ENCODE results near the gene GBGT1. TPM values are rescaled to one million over a fixed set of nuclear protein-coding genes. Genes with fewer than 3 reads are reported as not detected.

Gene GBGT1
- total RNA-seq, 1 experiment from 2014 or later: 0.21 TPM

DNA sequence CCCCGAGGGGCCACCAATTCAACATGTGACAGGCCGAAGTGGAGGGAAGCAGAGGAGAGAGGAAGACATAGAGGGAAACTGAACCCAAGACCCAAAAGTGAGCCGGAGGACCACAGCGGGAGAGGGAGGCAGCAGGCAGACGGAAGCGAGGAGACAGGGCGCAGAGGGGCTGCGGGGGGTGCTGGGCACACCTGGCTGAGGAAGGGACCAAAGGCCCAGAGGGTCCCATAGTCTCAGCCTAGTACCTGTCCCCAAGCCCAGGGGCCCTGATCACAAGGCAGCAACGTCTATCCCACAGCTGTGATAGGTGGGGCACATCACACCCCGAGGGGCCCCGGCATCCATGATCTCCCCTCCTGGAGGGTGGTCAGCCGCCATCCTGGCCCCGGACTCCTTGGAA lies 35.6 kb downstream of the GBGT1 start:
- DNase-seq (ENCODE audit: low read depth): no peak

DNA sequence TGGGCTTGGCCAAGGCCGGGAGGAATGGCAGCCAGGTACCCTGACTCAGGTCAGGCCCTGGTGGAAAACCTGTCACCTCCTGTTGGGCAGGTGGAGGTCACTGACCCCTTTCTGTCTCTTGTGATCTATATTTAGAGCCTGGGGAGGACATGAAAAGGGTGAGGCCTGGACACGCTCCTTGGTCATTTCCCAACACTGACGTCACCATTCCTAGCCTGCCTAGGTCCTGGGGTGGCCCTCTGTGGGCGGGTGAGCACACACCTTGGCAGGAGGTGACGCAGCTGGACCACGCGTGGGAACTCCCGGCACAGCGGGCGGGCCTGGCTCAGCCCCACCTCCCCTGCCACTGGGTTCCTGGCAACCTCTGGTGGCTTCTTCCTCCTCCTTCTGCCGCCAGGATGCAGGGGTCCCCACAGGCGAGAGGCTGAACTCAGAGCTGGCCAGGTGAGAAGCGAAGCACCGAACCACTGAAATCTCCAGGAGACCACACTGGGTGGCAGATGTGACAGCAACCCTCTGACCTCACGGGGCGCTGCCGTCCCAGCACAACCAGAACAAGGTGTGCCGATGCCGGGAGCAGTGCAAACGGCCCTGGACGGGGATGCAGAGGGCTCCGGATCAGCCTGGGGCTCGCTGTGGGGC lies 36.3 kb downstream of the GBGT1 start:
- no peak for DNase-seq (ENCODE audit: low read depth)

DNA sequence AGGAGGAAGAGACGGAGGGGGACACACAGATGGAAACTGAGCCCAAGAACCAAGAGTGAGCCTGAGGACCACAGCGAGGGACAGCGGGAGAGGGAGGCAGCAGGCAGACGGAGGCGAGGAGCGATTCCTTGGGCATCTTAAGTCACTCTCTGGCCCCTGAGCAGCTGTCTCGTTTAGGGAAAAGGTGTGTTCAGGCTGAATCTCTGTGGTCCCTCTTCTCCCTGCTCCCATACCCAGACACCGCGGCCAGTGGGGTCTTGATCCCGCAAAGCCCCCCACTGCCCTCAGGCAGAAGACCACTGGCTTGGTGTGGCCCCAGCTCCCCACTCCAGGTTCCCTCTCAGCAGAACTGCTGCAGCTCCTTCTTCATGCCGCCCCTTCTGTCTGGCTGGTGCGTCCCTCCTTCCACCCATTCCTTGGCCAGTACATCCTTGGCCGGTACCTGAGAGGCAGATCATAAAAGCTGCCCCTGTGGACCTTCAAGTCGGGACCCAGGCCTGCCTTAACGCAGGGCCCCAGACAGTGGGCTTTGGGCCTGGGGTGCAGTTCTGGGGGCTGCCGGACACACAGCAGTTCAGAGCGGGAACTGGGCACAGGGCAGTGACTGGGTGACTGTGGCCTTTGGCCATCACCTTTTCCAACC lies 36.9 kb downstream of the GBGT1 start:
- DNase-seq (ENCODE audit: low read depth): no peak

DNA sequence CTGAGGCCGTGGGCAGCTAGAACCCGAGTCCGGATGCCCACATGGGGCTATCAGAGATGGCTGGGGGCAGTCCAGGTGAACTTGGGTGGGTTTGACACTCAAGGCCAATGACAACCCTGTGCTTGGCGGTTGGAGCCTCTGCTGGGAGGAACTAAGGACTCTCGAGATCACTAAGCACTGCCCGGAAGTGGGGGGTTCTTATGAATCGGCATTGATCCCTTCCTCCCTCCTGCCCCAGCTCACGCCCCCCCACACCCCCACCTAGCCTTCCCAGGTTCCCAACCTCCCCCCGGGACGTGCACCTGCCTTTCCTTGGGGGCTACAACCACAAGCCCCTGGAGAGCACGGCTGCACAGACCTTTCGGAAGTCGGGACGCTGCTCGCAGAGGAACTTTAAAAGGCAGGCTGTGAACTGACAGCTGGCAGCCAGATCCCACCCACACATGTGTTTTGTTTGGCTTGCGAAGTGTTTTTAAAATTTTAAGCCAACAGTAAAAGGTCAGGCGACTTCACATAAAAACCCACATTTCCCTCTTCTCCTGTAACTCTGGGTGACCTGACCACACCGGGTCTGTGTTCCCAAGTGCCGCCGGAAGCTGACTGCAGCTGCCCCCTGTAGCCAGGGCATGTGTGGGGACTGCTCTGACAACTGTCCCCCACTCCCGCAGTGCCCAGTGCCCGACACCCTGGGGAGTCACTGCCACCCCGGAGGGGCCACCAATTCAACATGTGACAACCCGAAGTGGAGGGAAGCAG lies 37.6 kb downstream of the GBGT1 start:
- no peak for DNase-seq (ENCODE audit: low read depth)

DNA sequence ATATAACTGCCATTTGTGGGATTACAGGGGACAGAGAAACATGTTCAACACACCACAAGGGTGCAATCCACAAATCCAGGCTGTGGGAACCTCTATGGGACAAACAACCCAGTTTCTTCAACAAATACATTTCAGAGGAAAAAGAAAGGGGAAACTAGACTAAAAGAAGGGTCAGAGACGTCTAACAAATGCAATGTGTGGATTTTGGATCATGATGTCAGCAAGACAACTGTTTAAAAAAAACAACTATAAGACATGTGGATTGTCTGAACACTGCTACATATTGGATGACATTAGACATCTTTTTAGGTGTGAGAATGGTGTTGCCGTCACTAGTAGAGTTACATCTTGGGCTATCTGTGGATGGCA lies 38.8 kb downstream of the GBGT1 start:
- no peak for DNase-seq (ENCODE audit: low read depth)

DNA sequence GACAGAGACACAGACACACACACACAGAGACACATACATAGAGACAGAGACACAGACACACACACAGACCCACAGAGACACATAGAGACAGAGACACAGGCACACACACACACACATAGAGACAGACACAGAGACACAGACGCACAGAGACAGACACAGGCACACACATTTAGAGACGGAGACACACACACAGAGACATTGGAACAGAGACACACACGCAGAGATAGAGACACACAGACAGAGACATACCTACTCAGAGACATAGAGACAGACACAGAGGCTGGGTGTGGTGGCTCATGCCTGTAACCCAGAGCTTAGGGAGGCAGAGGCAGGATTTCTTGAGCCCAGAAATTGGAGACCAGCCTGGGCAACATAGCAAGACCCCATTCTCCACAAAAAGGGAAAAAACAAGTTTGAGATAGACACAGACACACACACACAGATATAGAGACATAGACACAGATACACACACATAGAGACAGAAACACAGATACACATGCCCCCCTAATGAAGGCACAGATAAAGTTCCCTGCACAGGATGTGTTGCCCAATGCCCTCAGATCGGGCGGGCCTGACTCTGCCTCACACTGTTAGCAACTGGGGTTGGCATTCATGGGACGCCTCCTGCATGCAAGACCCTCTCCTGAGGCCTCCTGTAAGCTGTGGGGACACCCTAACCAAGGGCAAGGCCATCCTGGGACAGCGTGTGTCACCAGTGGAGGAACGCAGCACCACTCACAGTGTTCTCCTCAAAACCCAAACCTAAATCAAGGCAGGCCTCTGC lies 39.4 kb downstream of the GBGT1 start:
- DNase-seq (ENCODE audit: low read depth): no peak

DNA sequence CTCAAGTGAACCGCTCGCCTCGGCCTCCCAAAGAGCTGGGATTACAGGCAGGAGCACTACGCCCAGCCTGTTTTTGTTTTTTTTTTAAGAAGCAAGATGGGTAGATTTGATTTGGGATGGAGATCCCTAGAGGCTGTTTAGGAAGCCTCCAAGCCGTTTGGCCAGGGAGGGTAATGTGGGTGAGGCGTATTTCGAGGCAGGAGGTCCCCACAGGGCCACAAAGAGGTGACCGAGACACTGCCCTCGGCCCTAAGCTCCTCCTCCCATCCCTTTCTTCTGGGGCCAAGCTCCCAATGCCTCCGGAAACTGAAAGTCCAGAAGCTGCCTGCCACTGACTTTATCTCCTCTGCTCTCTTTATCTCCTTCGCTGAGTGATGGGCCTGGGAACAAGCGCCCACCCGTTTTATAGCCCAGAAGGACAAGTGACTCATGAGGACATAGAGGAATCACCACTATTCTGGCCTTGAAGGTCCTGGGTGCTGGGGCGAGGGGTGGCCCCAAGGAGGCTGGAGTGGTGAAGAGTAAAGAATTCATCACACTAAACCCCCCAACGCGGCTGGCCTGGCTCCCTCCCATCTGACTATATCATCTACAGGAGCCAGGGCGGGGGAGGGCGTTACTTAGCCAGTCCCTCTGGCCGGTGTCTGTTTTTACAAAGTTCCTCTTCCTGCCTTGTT lies 40.6 kb downstream of the GBGT1 start:
- DNase-seq (ENCODE audit: low read depth): no peak

DNA sequence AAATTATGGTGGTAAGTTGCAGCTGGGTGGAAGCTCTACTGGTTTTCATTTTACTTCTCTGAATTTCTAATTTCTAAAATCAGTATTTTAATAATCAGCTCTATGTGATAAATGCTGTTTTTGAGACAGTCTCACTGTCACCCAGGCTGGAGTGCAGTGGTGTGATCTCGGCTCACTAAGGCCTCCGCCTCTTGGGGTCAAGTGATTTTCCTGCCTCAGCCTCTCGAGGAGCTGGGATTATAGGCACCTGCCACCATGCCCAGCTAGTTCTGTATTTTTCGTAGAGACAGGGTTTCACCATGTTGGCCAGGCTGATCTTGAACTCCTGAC lies 41.1 kb downstream of the GBGT1 start:
- no peak for DNase-seq (ENCODE audit: low read depth)

DNA sequence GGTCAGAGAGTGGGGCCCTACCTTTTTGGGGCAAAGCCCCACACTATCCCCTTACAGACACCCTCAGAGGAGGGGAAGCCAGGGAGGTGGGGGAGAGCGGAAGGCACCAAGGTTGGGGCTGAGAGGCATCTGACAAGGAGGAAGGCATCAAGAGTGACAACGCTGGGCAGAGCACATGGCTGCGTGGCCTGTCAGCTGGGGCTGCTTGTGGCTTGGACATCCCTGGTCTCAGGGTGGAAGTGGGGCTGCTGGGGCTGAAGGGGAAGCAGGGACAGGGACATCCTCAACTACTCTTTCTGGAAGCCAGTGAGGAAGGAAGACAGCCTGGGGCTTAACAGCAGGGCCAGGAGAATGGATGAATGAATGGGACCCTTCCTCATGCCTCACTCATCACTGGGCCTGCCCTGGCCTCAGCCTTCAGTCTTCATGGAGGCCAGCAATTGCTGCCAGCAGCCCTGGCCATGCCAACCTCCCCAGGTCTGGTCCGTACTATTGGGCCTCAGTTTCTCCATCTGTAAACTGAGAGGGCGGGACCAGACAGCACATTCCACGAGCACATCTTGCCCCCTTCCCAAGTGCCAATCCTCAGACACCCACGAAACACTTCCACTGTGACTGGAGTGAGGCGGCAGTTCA lies 41.7 kb downstream of the GBGT1 start:
- no peak for DNase-seq (ENCODE audit: low read depth)

DNA sequence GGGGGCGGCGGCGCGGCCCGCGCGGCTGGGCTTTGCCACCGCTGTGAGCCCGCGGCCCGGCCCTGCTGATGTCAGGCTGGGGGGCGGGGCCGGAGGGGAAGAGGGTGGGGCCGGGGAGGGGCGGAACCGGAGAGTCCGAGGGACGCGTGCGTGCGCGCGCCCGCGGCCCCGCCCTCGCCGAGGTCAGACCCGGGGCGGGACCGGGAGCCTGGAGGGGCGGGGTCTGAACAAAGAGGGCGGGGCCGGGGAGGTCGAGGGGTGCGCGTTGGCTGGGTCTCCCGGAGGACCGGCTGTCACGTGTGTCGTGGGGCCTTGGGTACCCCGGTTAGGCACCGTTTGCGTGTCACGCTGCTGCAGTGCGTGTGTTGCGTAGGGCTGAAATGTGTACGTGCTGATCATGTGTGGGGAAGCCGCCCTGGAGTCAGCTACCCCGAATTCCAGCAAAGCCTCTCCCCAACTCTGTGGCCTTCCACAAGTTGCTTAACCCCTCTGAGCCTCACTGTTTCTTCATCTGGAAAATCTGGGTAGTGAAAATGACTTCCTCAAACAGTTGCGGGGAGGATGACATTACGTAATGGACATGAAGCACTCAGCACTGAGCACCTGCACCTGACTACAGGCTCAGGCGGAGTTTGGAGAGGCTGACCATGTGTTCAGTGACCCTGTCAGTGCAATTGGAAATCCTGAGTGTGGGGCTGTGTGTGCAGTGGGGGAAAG lies 42.4 kb downstream of the GBGT1 start, which contains the start of gene RALGDS:
Gene RALGDS, minus strand, starts transcription at position 43 of the 717 bp plus-strand sequence. CDS start 86 bp downstream, outside the sequence.
- DNase-seq (ENCODE audit: low read depth): no peak

DNA sequence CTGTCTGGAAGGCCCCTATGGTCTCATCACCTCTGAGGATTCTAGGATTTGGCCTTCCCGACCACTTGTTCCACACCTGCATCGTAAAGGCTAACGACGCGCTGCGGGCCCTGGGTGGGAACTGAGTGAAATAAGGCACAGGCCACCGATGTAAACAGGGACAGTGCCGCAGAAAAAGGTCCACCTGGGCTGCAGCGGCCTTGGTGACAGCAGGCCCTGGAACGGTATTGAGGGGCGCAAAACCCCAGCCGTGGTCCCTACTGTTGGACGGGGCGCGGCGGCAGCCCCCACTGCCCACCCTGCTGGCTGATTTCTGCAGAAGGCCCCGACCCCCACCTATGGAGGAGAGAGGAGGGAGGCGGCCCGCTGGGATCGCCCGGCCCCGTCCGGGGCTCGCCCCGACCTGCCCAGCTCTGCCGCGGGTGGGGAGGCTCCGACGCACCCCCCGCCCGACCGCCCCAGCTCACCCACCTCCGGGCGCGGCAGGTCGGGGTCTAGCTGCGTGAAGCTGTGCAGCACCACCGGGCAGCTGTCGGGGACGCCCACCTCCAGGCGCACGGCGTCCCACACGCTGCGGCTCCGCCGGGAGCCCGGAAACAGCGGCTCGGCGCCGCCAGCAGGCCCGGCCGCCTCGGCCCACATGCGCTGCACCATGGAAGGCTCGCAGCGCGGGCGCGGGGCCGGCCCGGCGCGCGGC lies 43.1 kb downstream of the GBGT1 start:
- no peak for DNase-seq (ENCODE audit: low read depth)

DNA sequence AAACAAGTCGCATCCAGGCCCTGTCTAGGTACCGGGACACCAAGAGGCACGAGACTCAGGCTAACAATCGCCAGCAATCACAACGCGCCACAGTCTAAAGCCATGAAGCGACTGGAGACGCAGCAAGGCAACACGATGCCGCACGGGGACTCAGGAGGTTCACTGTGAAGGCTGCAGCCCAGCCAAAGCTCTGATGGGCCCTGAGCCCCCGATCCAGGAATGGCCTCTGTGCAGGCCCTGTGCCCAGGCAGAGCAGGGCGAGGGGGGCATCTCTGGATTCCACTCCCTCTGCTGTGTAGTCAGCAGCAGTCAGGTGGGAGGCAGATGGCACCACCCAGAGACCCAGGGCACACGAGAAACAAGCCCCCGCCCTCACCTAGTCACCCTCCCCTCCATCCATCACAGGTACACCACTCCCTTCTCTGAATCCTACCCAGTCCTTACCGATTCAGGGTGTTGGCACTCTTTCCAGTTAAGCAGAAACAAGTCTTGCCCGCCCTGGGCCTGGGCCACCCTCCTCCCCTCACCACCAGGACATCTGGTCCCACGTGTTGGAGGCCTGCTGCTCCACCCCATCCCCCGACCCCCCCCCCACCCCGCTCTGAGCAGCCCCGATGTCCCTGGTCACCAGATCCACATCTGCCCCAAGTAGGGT lies 43.7 kb downstream of the GBGT1 start:
- no peak for DNase-seq (ENCODE audit: low read depth)

DNA sequence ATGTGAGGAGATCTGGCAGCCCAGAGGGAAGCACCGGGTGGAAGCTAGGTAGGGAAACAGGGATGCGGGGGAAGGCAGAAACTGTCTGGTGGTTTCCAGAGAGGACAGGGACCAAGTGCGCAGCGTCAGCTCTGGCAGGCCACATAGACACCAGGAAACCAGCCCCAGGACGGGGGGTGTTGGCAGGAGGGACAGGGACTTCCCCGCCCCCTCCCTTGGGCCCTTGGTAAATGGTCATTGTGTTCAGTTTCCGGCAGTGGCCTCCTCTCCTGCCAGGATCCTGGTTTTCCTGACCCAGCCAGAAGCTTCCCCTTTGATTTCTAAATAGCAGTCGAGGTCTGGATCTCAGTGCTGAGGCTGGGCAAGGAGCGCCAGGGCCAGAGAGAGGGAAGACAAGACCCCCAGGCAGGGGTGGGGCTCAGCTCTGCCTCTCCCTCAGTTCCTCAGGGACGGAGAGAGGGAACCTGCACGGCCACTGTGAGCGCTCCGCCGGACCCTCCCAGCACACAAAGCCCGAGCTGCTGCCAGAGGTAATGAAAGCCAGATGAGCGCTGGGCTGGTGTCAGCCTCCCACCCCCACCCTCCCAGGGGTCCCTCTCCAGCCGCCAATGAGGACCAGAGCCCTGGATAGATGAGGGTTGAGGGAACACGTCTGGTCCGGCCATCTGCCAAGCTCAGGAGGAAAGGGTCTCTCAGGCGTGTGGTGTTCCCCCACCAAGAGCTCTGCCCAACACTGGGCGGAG lies 44.4 kb downstream of the GBGT1 start:
- DNase-seq (ENCODE audit: low read depth): no peak

DNA sequence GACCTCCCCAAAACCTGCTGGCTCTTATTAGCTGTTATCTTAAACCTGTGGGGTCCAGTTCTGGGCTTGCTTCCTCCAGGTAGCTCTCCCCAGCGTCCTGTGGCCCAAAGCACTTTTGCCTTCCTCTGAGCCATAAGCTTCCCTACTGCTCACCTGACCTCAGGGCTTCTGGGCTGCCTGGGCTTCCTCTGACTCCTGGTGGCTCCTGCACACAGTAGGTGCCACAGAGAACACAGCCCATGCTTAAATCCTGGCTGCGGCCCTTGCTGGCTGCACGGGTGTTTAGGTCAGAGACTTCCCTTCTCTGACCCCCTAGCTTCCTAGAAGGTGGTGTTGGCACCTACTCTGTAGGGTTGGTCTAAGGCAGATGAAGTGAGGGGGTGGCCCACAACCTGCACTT lies 45.1 kb downstream of the GBGT1 start:
- no peak for DNase-seq (ENCODE audit: low read depth)

DNA sequence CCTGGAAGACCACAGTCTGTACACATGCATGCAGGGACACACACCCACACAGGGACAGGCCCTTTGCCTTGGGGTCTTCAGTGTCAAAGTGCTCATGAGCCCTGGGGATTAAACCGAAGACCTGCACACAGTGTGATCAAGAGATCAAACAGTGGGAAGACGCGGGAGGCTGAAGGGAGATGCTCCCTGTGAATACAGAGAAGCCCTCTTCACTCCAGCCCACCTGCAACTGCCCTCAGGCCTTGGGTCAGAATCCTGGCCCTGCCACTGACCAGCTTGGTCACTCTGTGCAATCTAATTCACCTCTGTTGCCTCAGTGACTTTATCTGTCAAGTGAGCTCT lies 45.6 kb downstream of the GBGT1 start:
- DNase-seq (ENCODE audit: low read depth): no peak

DNA sequence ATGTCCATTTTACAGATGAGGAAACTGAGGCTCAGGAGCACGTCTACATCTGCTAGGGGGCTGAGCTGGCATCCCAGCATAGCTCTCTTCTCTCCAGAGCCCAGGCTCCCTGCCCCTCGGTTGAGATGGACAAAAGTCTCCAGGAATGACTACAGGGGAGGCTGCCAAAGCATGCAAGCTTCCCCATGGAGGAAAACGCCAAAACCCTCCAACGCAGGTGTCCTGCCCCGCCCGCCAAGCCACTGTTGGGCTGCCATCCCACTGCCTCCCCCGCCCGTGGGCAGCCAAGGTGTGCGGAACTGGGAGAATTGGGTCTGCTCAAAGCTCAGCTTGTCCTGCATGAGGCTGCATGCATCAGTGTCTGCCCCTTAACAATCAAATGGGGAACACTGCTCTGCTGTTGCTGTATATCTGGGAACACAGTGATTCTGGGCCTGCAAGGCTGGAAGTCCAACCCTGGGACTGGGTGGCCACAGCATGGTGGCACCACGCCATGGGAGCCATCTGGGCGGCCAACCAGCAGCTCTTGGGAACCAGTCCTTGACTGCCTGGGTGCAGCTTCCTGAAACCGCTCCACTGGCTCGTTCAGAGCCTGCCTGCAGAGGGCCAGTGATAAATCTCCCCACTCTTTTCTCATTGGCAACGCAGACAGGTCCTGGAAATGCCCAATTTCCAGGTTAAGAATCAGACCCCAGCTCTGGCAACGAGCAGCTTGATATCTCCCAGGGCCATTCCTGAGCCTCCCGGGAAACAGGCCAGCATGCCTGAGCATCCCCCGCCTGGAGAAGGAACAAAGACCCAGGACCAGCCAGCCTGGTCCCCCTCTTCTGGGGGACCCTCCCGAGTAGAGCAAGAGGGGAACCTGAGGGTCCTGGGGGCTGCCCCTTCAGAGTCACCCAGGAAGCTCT lies 46.2 kb downstream of the GBGT1 start:
- no peak for DNase-seq (ENCODE audit: low read depth)
